GM21447 (cell line): ENCODE data around the gene USP40.

Experiments used
- ATAC-seq: cut with Tn5 transposase; IDR thresholded peaks from one replicate; pipeline ENCODE4 v1.9.1; 2021; ENCODE audit not compliant: unreplicated experiment

The USP40 gene

GRCh38 chr2:233563663-233564430 is 2.7 kb downstream of the USP40 start:
- no peak for ATAC-seq

GRCh38 chr2:233556881-233557736 is 9.5 kb downstream of the USP40 start:
- no peak for ATAC-seq

DNA sequence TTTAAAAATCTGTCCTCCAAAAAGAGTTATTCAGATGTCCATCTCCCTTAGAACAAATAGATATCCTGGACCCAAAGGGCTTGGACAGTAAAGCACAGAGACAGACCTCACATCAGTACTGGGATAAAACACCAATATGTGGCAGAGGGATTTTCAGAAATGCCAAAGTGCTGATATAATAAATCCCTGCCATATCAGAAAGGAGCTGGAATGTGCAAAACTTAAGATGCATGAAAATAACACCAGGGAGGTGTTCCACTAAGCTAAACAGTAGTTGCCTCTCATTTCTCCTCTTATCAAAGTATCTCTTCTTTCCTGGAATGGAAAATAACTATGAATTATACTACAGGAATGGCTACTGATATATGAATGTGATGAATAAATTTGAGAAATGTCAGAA is 13.2 kb downstream of the USP40 start:
- ATAC-seq = no peak

DNA sequence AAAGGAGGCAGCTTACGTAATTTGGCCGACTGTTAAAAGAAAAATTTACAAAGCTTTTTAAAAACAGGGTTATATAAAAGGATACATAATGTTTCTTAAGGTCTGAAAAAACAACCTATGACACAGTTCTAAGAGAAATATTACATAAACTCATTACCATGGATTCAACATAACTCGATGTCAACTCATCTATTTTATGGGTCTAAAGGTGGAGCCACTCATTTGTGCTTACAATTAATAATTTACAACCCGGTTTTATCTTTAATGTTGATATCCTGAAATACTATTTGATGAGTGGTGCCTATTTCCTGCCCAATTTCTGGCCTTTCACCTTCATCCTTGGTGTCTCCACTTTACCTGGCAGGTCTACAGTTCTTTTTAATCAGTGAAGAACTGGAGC is 15.1 kb downstream of the USP40 start:
- ATAC-seq = no peak

GRCh38 chr2:233546774-233547173 is 19.8 kb downstream of the USP40 start:
- no peak for ATAC-seq

DNA sequence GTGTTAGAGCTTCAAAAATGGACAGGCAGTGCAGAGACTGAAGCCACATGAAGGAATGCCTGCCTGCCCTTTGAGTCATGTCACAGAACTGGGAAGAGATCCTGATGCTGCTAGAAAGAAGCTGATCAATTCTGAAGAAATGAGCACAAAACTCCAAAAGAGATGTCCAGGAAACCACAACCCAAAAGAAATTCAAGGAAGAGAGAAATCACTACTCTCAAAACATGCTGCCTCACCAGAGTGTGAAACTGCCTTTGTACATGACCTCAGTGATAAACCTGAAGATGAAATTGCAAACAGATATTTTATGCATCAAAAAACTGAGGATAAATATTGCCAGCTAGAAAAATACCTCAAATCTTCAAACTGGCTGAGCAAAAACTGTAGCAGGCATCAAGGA is 20.5 kb downstream of the USP40 start:
- no peak for ATAC-seq

GRCh38 chr2:233544200-233544610 is 22.4 kb downstream of the USP40 start:
- ATAC-seq = no peak

DNA sequence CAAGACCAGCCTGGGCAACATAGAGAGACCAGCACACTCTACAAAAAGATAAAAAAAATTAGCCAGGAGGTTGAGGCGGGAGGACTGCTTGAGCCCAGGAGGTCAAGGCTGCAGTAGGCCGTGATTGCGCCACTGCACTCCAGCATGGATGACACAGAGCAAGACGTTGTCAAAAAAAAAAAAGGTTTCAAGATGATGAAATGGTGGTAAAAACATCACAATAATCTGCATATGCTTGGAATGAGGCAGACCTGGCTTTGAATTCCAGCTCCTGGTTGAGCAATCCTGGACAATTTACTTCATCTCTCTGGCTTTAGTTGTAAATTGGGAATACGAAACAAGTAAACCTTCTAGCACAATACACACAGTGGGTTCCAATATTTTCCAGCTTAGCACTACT is 24.1 kb downstream of the USP40 start:
- no peak for ATAC-seq

DNA sequence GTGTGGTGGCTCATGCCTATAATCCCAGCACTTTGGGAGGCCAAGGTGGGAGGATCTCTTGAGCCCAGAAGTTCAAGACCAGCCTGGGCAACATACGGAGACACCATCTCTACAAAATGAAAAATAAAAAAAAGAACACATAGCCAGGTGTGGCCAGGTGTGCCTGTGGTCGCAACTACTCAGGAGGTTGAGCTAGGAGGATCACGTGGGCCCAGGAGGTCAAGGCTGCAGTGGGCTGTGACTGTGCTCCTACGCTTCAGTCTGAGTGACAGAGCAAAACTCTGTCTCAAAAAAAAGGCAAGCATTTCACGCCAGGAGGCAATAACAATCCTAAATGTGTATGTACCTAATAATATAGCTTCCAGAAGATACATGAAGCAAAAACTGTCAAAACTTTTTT is 27.8 kb downstream of the USP40 start:
- no peak for ATAC-seq

DNA sequence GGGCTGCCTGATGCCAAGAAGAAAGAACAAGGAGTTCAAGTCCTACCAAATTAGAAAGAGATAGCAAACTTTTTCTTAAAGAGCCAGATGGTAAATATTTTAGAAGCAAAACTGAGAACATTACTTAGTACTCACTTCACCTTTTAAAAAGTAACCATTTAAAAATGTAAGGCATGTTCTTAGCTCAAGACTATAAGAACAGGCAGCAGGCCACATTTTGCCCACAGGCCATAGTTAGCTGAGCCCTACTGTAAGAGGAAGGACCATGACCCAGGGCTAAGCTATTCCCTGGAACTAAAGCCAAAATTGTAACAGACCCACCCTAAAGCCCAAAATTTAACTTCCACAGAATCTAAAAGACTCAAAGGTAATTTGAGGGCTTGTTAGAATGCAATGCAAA is 31.3 kb downstream of the USP40 start:
- ATAC-seq = no peak

DNA sequence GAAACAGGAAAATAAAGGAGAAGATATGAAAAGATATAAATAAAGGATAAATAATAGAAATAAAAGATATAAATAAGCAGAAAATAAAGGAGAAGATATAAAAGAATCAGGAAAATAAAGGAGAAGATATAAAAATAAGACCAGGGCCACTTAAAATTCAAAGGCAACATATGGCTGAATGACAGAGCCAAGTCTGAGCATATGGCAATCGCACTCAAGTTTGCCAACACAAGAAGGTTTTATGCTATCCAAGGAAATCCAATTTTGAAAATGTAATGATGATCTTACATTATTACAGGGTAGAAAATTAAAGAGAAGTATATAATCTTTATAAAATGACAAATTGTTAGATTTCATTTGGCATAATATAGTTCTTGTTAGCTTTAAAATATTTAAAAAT is 33.6 kb downstream of the USP40 start:
- no peak for ATAC-seq

DNA sequence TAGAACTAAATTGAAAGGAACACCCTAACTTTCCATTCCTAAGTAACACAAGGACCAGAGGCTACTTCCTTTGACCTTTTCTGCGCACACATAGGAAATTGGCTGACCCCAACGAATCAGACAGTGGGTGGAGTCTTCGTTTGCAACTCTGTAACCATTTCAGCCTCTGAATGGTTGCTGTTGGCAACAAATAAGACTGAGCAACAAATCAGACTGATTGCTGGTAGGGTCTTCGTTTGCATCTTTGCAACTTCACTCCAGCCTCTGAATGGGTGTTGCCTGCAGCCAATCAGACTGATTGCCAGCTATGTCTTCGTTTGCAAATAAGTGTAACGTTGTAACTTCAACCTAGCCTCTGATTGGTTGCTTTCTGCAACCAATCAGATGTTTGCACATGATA is 34.6 kb downstream of the USP40 start:
- ATAC-seq = no peak

DNA sequence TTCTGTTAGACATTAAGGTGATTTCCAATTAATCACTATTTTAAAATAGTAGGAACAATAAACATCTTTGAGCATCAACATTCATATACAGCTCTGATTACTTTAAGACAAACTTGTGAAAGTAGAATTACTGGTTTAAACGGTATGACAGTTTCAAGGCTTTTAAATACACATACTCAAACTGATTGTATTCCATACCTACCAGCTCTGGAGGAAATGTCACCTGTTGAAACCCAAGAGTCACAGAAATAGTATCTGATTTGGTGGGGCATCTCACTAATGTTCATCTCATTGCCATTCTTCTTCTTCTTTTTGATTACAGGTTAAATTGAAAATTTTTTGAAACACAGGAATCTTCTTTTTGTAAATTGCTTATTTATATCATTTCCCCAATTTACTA is 36.2 kb downstream of the USP40 start:
- ATAC-seq = no peak

GRCh38 chr2:233528182-233528581 is 38.4 kb downstream of the USP40 start:
- ATAC-seq = no peak

- no peak for ATAC-seq
Measured at GRCh38 chr2:233525791-233526190, 40.8 kb downstream of the USP40 start.

DNA sequence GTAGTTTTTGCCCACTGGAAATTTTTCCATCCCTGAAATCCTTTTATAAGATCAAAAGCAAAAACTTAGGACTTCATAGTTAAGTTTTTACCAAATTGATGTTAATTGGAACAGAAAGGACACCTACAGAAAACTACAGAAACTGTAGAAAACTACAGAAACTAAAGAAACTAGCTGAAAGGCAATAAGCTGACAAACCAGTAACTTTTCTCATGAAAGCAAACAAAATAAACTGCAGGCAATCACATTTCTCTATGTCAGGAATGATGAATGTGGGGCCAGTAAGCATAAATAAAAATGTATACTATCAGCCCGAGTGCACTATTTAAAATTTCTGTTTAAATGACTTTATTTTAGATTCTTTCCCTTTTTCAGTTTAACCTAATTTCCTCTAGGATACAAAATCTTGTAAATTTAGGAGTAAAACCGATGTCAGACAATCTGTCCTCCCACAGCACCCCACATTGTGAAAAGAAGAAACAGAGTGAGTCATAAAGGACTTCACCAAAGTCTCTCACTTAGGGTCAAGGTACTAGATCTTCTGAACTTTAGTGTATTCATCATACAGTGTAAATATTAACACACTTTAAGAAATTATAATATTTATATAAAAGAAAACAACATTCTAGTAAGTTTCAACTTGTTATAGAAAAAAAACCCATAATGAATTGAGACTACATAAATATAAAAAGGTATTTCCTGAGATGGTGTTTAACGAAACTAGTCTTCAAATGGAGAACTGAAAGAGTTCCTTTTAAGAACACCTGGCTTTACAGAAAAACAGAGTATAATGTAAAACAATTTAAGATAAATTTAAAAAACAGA is 46.6 kb downstream of the USP40 start:
- ATAC-seq = peak; percentile 90

GRCh38 chr2:233513953-233514655 is 52.5 kb downstream of the USP40 start:
- ATAC-seq = peak; percentile 69

GRCh38 chr2:233503947-233504637 is 62.5 kb downstream of the USP40 start:
- ATAC-seq = peak; percentile 63

DNA sequence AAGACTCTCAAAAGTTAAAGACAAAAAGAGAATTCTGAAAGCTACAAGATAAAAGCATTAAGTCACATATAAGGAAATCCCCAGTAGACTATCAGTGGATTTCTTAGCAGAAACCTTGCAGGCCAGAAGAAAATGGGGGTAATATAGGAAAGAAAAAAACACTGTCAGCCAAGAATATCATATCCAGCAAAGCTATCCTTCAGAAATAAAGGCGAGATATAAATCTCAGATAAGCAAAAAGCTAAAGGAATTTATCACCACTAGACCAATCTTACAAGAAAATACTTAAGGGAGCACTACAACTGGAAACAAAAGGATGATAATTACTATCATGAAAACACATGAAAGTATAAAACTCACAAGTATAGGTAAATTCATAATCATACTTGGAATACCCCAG is 63.1 kb downstream of the USP40 start:
- ATAC-seq = no peak
